HG03571 (cell line): ENCODE measurements around the gene PALM.
"Not testable (repeated sequence)": the region's sequence is repeated elsewhere in the genome, so short reads cannot be mapped to it uniquely, and the experiment has no call there.

ENCODE experiments used
- ATAC-seq: cut with Tn5 transposase; IDR thresholded peaks from one replicate; pipeline ENCODE4 v1.9.1; 2021; ENCODE audit not compliant: unreplicated experiment

PALM gene, protein sequence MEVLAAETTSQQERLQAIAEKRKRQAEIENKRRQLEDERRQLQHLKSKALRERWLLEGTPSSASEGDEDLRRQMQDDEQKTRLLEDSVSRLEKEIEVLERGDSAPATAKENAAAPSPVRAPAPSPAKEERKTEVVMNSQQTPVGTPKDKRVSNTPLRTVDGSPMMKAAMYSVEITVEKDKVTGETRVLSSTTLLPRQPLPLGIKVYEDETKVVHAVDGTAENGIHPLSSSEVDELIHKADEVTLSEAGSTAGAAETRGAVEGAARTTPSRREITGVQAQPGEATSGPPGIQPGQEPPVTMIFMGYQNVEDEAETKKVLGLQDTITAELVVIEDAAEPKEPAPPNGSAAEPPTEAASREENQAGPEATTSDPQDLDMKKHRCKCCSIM

DNA sequence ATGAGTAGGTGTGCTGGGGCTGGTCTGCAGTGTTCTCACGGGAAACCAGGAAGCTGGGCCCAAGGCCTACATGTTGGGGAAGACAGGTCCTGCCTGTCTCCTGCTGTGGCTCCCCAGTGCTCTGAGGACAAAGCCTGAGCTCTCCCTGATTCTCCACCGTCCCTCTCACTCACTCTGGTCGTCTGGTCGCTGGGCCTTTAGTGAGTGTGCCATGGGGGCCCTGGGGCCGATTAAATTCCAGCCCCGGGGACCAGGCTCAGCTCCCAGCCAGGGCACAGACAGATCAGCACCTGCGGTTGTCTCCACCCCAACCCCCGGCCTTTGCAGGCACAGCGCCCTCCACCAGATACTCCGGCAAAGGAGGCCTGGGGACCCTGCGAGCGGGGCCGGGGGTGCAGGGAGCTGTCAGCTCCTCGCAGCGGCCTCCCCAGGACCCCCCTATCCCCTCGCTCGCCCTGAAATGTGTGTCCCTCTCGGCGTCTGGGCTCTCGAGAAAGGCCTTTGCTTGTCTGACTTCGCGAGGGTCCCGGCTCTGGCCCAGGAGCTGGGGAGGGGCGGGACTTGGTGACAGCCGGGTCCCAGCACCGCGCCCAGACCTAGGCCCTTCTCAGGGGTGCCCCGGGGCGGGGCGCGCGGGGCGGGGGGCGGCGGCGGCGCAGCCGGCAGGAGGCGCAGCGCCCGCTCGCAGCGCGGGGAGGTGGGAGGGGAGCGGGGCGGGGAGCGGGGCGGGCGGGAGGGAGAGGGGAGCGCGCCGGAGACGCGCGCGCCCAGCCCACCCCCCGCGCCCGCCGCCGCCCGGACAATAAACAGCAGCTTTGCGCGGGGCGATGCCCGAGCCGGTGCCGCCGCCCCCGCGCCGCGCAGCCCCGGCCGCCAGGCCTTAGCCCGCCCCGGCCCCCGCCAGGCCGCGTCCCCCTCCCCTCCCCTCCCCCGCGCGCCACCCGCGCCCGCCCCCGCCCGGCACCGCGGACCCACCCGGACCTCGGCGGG lies at the start of gene PALM:
PALM (plus strand) TSS at position 782 of the 990 bp plus-strand sequence. CDS start 212 bp downstream, outside the sequence.
- ATAC-seq, result no peak

GRCh38 chr19:660793-661426 lies 47.8 kb upstream of the PALM start:
- no peak for ATAC-seq

GRCh38 chr19:661427-662196 lies 47.1 kb upstream of the PALM start:
- no peak for ATAC-seq

DNA sequence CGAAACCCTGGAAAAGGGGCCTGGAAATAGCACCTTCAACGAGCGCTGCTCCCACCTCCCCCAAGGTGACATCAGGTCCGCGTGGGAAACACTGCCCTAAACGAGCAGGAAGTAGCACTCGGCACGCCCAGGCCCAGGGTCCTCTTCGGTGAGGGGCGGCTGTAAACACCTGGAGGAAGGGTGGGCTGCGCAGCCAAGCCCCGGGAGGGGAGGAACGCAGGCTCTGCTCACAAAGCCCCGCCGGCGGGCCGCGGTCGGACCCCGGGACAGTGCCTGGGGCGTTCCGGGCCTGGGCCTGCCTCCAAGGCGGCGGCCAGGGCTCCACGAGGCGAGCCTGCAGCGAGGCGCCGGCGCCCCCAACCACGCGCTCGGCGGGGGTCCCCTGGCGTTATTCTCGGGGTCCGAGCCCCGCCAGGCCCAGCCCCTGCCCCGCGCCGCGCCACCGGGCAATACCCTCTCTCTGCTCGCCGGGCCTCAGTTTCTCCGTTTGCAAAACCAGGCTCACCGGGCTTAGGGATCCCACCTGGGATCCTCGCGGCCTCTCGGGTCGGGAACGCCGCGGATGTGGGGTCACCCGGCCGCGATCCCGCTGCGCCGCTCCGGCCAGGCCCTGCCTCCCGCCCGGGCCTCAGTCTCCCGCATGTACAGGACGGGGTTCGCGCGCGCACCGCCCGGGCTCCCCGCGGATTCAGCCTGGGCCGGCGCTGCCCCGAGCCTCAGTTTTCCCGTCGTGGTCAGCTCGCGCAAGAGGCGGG lies 46.4 kb upstream of the PALM start:
- peak; percentile 10 for ATAC-seq

DNA sequence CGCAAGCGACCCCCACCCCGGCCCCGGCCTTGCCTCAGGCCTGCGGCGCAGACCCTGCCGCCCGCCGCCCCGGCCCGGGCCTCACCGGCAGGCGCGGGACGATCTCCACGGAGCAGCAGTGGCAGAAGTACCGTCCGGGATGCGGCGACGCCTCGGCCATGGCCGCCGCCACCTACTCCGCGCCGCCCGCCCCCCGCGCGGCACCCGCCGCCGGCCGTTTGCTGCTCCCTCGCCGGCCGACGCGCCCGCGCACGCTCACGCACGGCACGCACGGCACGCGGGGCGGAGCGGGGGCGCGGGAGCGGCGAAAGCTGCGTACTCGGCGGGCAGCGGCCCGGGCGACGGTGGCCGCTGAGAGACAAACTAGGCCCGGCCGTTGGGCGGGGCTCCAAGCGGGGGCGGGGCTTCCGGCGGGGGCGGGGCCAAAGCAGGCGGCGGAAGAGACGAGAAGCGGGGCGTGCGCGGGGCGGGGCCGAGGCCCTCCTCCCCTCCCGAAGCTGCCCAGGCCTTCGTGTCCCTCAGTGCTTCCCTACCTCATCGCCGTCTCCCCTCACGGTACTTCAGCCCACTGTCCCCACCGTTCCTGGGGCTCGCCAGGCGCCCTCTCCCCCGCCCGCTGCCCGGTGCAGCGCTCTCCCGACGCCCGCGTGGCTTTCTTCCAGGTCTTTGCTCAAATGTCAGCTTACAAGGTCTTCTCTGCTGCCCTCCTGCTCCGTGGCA lies 45.6 kb upstream of the PALM start, which contains the start of gene RNF126:
RNF126 (minus strand) TSS at position 253 of the 720 bp plus-strand sequence; CDS start at position 160, 93 bp downstream.
- peak; percentile 41 for ATAC-seq

DNA sequence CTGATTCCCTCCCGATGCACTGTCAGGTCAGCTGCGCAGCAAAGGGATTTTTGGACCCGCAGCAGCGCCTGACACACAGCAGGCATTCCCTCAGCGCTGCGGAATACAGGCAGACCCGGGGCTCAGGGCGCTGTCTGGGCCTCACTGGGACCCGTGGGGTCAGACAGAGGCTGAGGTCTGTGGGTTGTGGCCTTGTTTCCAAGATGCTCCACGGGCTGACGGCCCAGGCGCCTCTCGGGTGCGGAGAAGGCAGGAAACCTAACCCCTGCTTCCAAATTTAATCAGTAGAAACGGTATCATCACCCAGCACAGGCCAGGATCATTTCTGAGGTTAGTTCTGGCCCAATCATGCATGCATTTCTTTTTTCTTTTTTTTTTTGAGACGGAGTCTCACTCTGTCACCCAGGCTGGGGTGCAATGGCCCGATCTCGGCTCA lies 45.0 kb upstream of the PALM start:
- no peak for ATAC-seq

- ATAC-seq, result no peak
Measured at GRCh38 chr19:664913-665443, 43.8 kb upstream of the PALM start.

DNA sequence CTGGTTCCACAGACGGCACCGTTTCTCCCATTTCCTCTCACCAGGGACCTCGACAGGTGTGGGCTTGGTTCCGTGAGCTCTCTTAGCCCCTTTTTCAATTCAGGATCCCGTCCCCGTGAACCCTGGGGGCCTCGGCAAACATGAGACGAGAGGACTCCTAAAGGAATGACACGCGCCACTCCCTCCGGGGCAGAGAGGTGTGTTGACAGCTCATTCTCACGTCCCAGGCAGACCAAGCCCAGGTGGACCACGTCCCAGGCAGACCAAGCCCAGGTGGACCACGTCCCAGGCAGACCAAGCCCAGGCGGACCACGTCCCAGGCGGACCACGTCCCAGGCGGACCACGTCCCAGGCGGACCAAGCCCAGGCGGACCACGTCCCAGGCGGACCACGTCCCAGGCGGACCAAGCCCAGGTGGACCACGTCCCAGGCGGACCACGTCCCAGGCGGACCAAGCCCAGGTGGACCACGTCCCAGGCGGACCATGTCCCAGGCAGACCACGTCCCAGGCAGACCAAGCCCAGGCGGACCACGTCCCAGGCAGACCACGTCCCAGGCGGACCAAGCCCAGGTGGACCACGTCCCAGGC lies 41.7 kb upstream of the PALM start:
- ATAC-seq, result not testable (repeated sequence)

- ATAC-seq, result not testable (repeated sequence)
Measured at GRCh38 chr19:668675-669434, 39.9 kb upstream of the PALM start.

- no peak for ATAC-seq
Measured at GRCh38 chr19:670609-671075, 38.1 kb upstream of the PALM start.

DNA sequence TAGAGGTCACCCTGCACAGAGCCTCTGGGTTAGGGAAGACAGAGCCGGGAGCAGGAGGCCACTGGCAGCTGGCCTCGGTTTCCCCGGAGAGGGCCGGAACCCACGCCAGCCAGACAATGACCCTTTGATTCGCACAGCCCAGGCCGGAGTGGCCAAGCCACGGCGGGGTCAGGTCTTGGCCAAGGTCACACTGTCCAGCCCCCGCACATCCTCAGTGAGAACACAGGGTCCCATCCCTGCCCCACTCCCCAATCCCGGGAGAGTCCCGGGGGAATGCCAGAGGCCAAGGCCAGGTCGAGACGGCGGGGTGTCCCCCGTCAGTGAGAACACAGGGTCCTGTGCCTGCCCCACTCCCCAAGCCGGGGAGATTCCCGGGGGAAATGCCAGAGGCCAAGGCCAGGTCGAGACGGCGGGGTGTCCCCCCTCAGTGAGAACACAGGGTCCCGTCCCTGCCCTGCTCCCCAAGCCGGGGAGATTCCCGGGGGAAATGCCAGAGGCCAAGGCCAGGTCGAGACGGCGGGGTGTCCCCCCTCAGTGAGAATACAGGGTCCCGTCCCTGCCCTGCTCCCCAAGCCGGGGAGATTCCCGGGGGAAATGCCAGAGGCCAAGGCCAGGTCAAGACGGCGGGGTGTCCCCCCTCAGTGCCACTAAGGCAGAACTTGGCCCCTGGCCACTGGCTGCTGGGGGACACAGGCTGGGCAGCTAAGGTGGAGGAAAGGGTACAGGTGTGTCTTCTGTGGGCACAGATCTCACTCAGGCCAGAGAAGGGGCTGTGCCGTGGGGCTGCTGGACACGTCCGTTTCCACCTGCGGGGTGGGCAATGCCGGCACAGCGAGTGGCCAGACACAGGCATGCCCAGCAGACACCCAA lies 34.2 kb upstream of the PALM start:
- ATAC-seq, result no peak

GRCh38 chr19:676007-676338 lies 32.8 kb upstream of the PALM start:
- no peak for ATAC-seq

DNA sequence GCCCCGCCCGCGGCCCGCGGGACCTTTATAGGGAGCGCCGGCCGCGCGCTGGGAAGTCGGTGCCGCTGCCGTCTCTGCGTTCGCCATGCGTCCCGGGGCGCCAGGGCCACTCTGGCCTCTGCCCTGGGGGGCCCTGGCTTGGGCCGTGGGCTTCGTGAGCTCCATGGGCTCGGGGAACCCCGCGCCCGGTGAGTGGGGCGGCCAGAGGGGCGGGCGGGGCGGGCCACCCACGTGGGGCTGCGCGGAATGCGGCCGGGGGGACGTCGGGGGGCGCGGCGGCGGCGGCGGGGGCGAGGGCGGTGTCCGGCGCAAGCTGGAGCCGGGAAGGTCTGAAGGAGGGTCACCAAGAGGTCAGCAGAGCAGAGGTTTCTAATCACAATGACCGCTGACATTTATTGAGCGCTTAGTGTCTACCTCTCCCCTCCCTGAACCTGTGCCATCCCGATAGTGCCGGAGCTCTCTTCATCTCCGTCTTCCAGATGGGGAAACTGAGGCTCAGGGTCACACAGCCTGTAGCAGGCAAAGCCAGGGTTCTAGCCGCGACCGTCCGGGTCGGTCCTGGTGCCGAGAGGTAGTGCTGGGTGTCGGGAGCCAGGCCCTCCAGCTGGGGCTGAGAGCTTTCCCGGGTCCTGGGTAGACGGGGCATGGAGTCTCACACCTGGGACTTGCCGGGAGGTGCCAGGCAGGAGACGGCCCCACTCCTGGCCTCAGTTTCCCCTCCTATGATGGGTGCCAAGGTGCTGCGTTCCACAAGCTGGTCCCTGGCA lies 32.2 kb upstream of the PALM start, which contains the start of gene FSTL3:
FSTL3 (plus strand) TSS at position 54 of the 767 bp plus-strand sequence; CDS start at position 86, 32 bp downstream.
- ATAC-seq, result no peak

- ATAC-seq, result no peak
Measured at GRCh38 chr19:677201-677600, 31.5 kb upstream of the PALM start.

DNA sequence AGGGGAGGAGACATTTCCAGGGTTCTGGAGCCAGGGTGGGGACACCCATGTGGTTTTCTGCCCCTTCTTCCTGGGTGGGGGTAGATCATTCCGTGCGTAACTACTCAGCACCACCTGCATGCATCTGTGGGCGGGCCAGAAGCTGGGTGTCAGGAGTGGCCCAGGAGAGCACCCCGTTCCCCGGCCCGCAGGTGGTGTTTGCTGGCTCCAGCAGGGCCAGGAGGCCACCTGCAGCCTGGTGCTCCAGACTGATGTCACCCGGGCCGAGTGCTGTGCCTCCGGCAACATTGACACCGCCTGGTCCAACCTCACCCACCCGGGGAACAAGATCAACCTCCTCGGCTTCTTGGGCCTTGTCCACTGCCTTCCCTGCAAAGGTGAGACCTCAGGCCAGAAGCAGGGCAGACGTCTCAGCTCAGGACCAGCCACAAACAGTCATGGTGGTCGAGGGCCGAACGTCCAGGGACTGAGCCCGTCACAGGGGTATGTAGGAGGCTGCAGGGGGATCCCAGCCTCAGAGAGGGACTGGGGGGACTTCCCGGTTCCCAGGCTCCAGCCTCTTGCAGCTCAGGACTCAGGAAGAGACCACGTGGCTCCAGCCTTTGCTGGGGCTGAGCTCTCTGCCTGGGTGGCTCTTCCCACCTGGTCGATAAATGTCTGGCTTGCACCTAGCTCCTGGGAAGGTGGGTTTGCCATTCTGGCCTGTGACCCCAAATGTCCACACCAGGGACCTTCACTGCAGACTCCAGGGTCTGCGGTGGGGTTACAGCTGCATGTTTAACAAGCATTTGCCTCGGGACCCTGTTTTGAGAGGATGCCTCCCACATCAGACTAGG lies 30.9 kb upstream of the PALM start:
- no peak for ATAC-seq
